Esophagus squamous epithelium (tissue), 5 donors: ENCODE measurements around the gene GPC5. TPM values are rescaled to one million over a fixed set of nuclear protein-coding genes. Genes with fewer than 3 reads are reported as not detected.

Source experiments
- DNase-seq: peaks from one replicate; lab custom pipeline; 2025; lab: John Stamatoyannopoulos, UW
- H3K27ac ChIP-seq, 4 donors: fragments of 200-600 bp; sonication (generic); one replicate each; pipeline ENCODE4 v1.5.1; 2016 to 2019; ENCODE audit warnings: mild to moderate bottlenecking in 1 of 4
- H3K27me3 ChIP-seq, 4 donors: fragments of 200-600 bp; sonication (generic); 1 replicate in 3 of 4; 2 replicates in 1 of 4; pipeline versions ENCODE4 v1.5.1 to v1.6.0; 2017 to 2021; ENCODE audit warnings: antibody characterized with exemption in 1 of 4
- H3K36me3 ChIP-seq, 3 donors: fragments of 200-600 bp; sonication (generic); one replicate each; pipeline ENCODE4 v1.5.1; 2016 to 2019
- H3K4me1 ChIP-seq, 3 donors: fragments of 200-600 bp; sonication (generic); one replicate each; pipeline ENCODE4 v1.5.1; 2017 to 2019
- H3K4me3 ChIP-seq, 4 donors: fragments of 200-600 bp; sonication (generic); 1 replicate in 3 of 4; 2 replicates in 1 of 4; pipeline ENCODE4 v1.5.1; 2016 to 2019; ENCODE audit warnings: mild to moderate bottlenecking in 2 of 4, moderate library complexity in 1 of 4
- H3K9me3 ChIP-seq, 3 donors: fragments of 200-600 bp; sonication (generic); one replicate each; pipeline ENCODE4 v1.5.1; 2016 to 2019
- CTCF ChIP-seq, 6 experiments: fragments of 450-650 bp in 4 of 6; fragments of 200-600 bp in 2 of 6; sonication (generic) in 2 of 6; IDR thresholded peaks; one replicate each; pipeline ENCODE4 v1.5.1; 2016 to 2019; ENCODE audit warnings: antibody characterized with exemption in 6 of 6, mild to moderate bottlenecking in 4 of 6, moderate library complexity in 4 of 6
- POLR2A ChIP-seq, 4 donors: fragments of 450-650 bp; IDR thresholded peaks; one replicate each; pipeline ENCODE4 v1.6.1; 2017; ENCODE audit warnings: antibody characterized with exemption in 4 of 4, mild to moderate bottlenecking in 4 of 4, moderate library complexity in 3 of 4
- WGBS, 2 donors: methylation state at CpG; one replicate each; pipeline ENCODE4 v1.1.5; 2018; 5-methylcytosine and 5-hydroxymethylcytosine counted together
- intact Hi-C: fragments of 100-400 bp; cut with DNase I; formaldehyde crosslinking; loops from one replicate; pipeline ENCODE4 v1.15.0; 2022
- total RNA-seq, 4 donors: library from RNA; depleted of rRNA; stranded (reverse); fragments of >200 nt; gene quantifications; one replicate each; pipeline ENCODE4 v1.1.0, GENCODE V29; 2016
- donor health status: DM: yes; HTN: yes; CAD: no.

GPC5 gene
- total RNA-seq, 4 donors from 2014 or later: not detected

DNA sequence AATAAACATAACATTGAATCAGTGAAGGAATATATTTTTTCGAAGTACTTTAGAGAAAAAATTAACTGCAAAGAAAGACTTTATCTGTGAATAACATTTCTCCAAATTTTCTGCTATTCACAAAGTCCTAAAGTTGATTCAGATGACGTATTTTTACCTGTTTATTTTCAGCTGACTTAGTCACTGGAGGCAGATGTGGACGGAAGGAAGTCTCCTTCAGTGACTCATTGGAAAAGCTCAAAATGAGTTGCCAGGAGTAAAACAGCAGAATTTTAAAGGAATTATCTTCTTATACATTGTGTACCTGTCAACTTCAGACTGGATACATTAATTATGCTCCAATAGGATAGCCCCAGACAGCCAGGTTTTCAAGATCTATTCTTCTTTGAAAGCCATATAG is 1148.8 kb downstream of the GPC5 start:
- no peak for TF ChIP-seq POLR2A (IDR thresholded peaks at IDR 0.05)
- no peak for TF ChIP-seq CTCF (IDR thresholded peaks at IDR 0.05)
- no peaks in the 10 kb centered on the region for H3K27me3 ChIP-seq
- intact Hi-C loops: no loop called here
- DNase-seq: no peak
- H3K4me1 ChIP-seq: no peaks in the 10 kb centered on the region
- H3K4me3 ChIP-seq: no peak overlapping the region
- no peaks in the 10 kb centered on the region for H3K9me3 ChIP-seq
- no peaks in the 10 kb centered on the region for H3K36me3 ChIP-seq
- no peak overlapping the region for H3K27ac ChIP-seq
- 52 to 61% methylated on average over 3 of the region's 3 CpGs for WGBS, 2 donors

- Histone ChIP-seq H3K4me1 (no peaks in the 10 kb centered on the region), H3K27me3 (no peaks in the 10 kb centered on the region), H3K27ac (no peak overlapping the region), H3K4me3 (no peak overlapping the region), H3K36me3 (no peaks in the 10 kb centered on the region), H3K9me3 (no peaks in the 10 kb centered on the region)
- intact Hi-C loops: no loop called here
- no peak for DNase-seq
- TF ChIP-seq POLR2A (IDR thresholded peaks at IDR 0.05) (no peak), CTCF (IDR thresholded peaks at IDR 0.05) (no peak)
- WGBS, 2 donors: 39 to 45% methylated on average over 1 of the region's 1 CpG
Measured at GRCh38 chr13:92549276-92549675, 1150.9 kb downstream of the GPC5 start.

GRCh38 chr13:92553470-92554114 is 1155.2 kb downstream of the GPC5 start:
- Histone ChIP-seq H3K9me3 (no peaks in the 10 kb centered on the region), H3K27ac (no peak overlapping the region), H3K36me3 (no peaks in the 10 kb centered on the region), H3K4me1 (no peaks in the 10 kb centered on the region), H3K27me3 (no peaks in the 10 kb centered on the region), H3K4me3 (no peak overlapping the region)
- intact Hi-C loops: no loop called here
- 86% methylated on average over 3 of the region's 3 CpGs for WGBS, 2 donors
- no peak for TF ChIP-seq CTCF (IDR thresholded peaks at IDR 0.05)
- no peak for TF ChIP-seq POLR2A (IDR thresholded peaks at IDR 0.05)
- DNase-seq: no peak

- H3K27me3 ChIP-seq: no peaks in the 10 kb centered on the region
- H3K27ac ChIP-seq: no peak overlapping the region
- no peak overlapping the region for H3K4me3 ChIP-seq
- whole genome bisulfite sequencing, 2 donors: 64 to 82% methylated on average over 5 of the region's 5 CpGs
- TF ChIP-seq CTCF (IDR thresholded peaks at IDR 0.05): no peak
- no peak for TF ChIP-seq POLR2A (IDR thresholded peaks at IDR 0.05)
- H3K4me1 ChIP-seq: no peaks in the 10 kb centered on the region
- H3K36me3 ChIP-seq: no peaks in the 10 kb centered on the region
- H3K9me3 ChIP-seq: no peaks in the 10 kb centered on the region
- intact Hi-C loops: no loop called here
- DNase-seq: no peak
Measured at GRCh38 chr13:92560883-92561282, 1162.5 kb downstream of the GPC5 start.

- WGBS, 2 donors: 42 to 60% methylated on average over 2 of the region's 2 CpGs
- Histone ChIP-seq H3K9me3 (no peaks in the 10 kb centered on the region), H3K27me3 (no peaks in the 10 kb centered on the region), H3K4me1 (no peaks in the 10 kb centered on the region), H3K36me3 (no peaks in the 10 kb centered on the region), H3K27ac (no peak overlapping the region), H3K4me3 (no peak overlapping the region)
- no peak for TF ChIP-seq CTCF (IDR thresholded peaks at IDR 0.05)
- TF ChIP-seq POLR2A (IDR thresholded peaks at IDR 0.05): no peak
- intact Hi-C loops: no loop called here
- DNase-seq: no peak
Measured at GRCh38 chr13:92564942-92565341, 1166.5 kb downstream of the GPC5 start.
